Natural killer cell treated with Interleukin-12 subunit alpha and Interleukin-12 subunit beta and Interleukin-15 and Interleukin-18, amount 100 ng/mL, for 72 hours (primary cell): Measurements from ENCODE around the gene IL15. TPM values are rescaled to one million over a fixed set of nuclear protein-coding genes. Genes with fewer than 3 reads are reported as not detected.
A peak's percentile ranks its signal among the peaks of the same experiment; 100 is the strongest.
"Not testable (repeated sequence)": the region's sequence is repeated elsewhere in the genome, so short reads cannot be mapped to it uniquely, and the experiment has no call there.

ENCODE experiments used
- ATAC-seq, 2 donors: fragments of 150-1000 bp; cut with Tn5 transposase in 1 of 2; sonication (Bioruptor Pico), chemical (Tn5 transposase) in 1 of 2; 2 replicates each; pipeline ENCODE4 v1.10.0; 2021
- DNase-seq: peaks from one replicate; pipeline ENCODE4 v3.0.0; 2022; ENCODE audit warnings: low spot score
- H3K27ac Mint-ChIP-seq, 2 donors: 1 replicate in 1 of 2; 2 replicates in 1 of 2; pipeline ENCODE4 v1.8.0; 2022; ENCODE audit warnings: mixed read lengths in 2 of 2, mild to moderate bottlenecking in 1 of 2, moderate library complexity in 1 of 2
- H3K27me3 Mint-ChIP-seq, 2 donors: 1 replicate in 1 of 2; 2 replicates in 1 of 2; pipeline ENCODE4 v1.8.0; 2022; ENCODE audit warnings: mixed read lengths in 2 of 2
- H3K36me3 Mint-ChIP-seq: one replicate; pipeline ENCODE4 v1.8.0; 2022; ENCODE audit warnings: mixed read lengths
- H3K4me1 Mint-ChIP-seq, 2 donors: 1 replicate in 1 of 2; 2 replicates in 1 of 2; pipeline ENCODE4 v1.8.0; 2022; ENCODE audit warnings: low read depth in 2 of 2, mixed read lengths in 2 of 2, mild to moderate bottlenecking in 1 of 2
- H3K4me3 Mint-ChIP-seq: one replicate; pipeline ENCODE4 v1.8.0; 2022; ENCODE audit warnings: mixed read lengths
- H3K9me3 Mint-ChIP-seq: 2 replicates; pipeline ENCODE4 v1.8.0; 2022; ENCODE audit warnings: mixed read lengths
- total RNA-seq, 2 donors: library from RNA; stranded (reverse); gene quantifications; one replicate each; pipeline ENCODE4 v1.2.3, GENCODE V29; 2022

IL15 gene
- total RNA-seq, 2 donors from 2014 or later = 4.7 to 7.2 TPM

DNA sequence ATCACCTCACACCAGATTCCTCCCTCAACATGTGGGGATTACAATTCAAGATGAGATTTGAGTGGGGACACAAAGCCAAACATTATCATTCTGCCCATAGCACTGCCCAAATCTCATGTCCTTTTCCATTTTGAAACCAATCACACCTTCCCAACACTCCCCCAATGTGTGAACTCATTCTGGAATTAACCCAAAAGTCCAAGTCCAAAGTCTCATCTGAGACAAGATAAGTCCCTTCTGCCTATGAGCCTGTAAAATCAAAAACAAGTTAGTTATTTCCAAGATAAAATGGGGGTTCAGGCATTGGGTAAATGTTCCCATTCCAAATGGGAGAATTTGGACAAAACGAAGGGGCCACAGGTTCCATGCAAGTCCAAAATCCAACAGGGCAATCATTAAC is 54.9 kb downstream of the IL15 start:
- ATAC-seq, DNase-seq, H3K9me3 Mint-ChIP-seq: not testable (repeated sequence)

DNA sequence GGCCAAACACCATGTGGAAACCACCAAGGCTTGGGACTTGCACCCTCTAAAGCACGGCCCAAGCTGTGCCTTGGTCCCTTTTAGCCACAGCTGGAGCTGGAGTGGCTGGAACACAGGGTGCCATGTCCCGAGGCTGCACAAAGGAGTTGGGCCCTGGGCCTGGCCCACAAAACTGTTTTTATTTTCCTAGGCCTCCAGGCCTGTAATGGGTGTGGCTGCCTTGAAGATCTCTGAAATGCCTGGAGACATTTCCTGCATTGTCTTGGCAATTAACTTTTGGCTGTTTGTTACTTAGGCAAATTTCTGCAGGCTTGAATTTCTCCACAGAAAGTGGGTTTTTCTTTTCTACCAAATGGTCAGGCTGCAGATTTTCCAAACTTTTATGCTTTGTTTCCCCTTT is 55.7 kb downstream of the IL15 start:
- DNase-seq (no peak), ATAC-seq (no peak)
- H3K9me3 Mint-ChIP-seq = no peaks in the 10 kb centered on the region
- no peaks in the 10 kb centered on the region for H3K27me3 Mint-ChIP-seq
- H3K36me3 Mint-ChIP-seq = no peaks in the 10 kb centered on the region
- no peak overlapping the region for H3K4me3 Mint-ChIP-seq
- no peak overlapping the region for H3K27ac Mint-ChIP-seq
- no peaks in the 10 kb centered on the region for H3K4me1 Mint-ChIP-seq

More for the DNA sequence above, 54.9 kb downstream of the IL15 start:
- not testable (repeated sequence) for H3K36me3 Mint-ChIP-seq, H3K4me3 Mint-ChIP-seq, H3K4me1 Mint-ChIP-seq, H3K27me3 Mint-ChIP-seq, H3K27ac Mint-ChIP-seq

DNA sequence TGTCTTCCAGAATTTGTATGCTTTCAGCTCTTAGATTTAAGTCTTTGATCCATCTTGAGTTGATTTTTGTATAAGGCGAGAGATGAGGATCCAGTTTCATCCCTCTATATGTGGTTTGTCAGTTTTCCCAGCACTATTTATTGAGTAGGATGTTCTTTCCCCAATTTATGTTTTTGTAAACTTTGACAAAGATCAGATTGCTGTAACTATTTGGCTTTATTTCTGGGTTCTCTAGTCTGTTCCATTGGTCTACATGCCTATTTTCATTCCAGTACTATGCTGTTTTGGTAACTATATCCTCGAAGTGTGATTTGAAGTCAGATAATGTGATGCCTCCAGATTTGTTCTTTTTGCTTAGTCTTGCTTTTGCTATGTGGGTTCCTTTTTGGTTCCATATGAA is 60.7 kb downstream of the IL15 start:
- H3K4me1 Mint-ChIP-seq = peaks cover 9 to 13% of the 10 kb centered on the region in 2 donors
- no peaks in the 10 kb centered on the region for H3K36me3 Mint-ChIP-seq
- no peak overlapping the region for H3K4me3 Mint-ChIP-seq
- H3K27ac Mint-ChIP-seq = no peak overlapping the region
- no peak for DNase-seq
- no peak for ATAC-seq
- no peaks in the 10 kb centered on the region for H3K9me3 Mint-ChIP-seq
- H3K27me3 Mint-ChIP-seq = no peaks in the 10 kb centered on the region

DNA sequence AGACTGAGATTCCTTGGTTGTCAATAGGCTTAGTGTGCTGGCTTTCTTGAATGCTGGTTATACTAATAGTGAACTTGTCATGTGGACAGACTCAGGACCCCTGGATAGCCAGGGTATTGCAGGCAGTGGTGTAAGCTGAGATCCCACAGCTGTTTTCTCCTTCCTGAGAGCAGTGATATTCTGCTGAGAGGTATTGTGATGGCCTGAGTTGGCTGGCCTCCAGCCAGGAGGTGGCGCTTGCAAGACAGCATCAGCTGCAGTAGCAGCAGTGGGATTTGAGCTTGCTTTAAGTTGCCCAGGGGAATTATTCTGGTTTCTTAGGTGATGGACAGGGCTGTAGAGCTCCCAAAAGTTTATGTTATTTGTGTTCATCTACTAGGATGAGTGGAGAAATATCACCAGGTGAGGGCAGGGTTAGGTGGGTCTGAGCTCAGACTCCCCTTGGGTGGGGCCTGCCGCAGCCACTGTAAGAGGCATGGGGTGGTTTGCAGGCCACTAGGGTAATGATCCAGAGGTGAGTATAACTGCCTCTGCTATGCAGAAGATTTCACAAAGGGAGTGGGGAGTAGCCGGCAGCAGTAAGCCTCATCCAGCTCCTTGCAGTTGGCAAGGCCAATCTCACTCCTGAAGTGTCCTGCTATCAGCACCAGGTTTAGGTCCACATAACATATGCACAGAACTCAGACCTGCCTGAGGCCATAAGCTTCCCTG is 66.2 kb downstream of the IL15 start:
- H3K4me1 Mint-ChIP-seq = peaks cover 29 to 41% of the 10 kb centered on the region in 2 donors
- H3K4me3 Mint-ChIP-seq = no peak overlapping the region
- ATAC-seq (no peak), DNase-seq (no peak)
- H3K27me3 Mint-ChIP-seq = no peaks in the 10 kb centered on the region
- no peak overlapping the region for H3K27ac Mint-ChIP-seq
- no peaks in the 10 kb centered on the region for H3K9me3 Mint-ChIP-seq
- peaks cover 5% of the 10 kb centered on the region for H3K36me3 Mint-ChIP-seq

DNA sequence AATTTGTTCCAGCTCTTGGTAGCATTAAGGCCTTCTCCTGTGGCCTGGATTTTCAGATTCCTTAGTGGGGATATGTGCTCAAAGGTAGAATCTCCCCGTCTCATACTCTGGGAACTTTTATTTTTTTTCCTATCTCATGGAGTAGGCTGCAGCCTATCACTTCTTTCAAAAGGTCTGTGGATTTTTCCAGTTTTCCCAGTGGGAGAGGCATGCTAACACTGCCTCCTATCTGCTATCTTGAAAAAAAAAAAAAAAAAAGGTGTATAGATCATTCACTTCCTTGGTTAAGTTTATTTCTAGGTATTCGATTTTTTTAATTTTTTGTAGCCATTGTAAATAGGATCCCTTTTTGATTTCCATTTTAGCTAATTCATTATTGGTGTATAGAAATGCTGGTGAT is 67.1 kb downstream of the IL15 start:
- H3K9me3 Mint-ChIP-seq = no peaks in the 10 kb centered on the region
- H3K4me3 Mint-ChIP-seq = no peak overlapping the region
- no peak overlapping the region for H3K27ac Mint-ChIP-seq
- ATAC-seq = no peak
- no peak for DNase-seq
- no peaks in the 10 kb centered on the region for H3K27me3 Mint-ChIP-seq
- peaks cover 5% of the 10 kb centered on the region for H3K36me3 Mint-ChIP-seq
- H3K4me1 Mint-ChIP-seq = peaks cover 33 to 37% of the 10 kb centered on the region in 2 donors

DNA sequence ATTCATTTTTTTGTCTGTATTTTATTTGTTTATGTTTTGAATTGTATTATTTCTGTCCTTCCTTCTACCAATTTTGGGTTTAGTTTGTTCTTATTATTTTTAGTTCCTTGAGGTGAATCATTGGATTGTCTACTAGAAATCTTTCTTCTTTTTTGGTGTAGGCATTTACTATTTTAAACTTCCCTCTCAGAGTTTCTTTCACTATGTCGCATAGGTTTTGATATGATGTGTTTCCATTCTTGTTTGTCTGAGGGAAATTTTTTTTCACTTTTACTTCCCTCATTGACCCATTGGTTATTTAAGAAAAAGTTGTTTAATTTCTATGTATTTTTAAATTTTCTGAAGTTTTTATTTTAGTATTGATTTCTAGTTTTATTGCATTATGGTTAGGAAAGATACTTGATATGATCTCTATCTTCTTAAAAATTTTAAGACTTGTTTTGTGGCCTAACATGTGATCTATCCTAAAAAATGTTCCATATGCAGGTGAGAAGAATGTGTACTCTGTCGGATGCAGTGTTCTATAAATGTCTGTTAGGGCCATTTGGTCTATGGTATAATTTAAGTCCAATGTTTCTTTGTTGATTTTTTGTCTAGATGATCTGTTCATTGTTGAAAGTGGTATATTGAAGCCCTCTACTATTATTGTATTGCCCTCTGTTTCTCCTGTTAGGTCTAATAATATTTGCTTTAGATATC is 68.8 kb downstream of the IL15 start:
- H3K27ac Mint-ChIP-seq = no peak overlapping the region
- no peaks in the 10 kb centered on the region for H3K9me3 Mint-ChIP-seq
- DNase-seq = no peak
- no peak for ATAC-seq
- peaks cover 5% of the 10 kb centered on the region for H3K36me3 Mint-ChIP-seq
- no peaks in the 10 kb centered on the region for H3K27me3 Mint-ChIP-seq
- H3K4me3 Mint-ChIP-seq = no peak overlapping the region
- peaks cover 27 to 28% of the 10 kb centered on the region in 2 donors for H3K4me1 Mint-ChIP-seq

DNA sequence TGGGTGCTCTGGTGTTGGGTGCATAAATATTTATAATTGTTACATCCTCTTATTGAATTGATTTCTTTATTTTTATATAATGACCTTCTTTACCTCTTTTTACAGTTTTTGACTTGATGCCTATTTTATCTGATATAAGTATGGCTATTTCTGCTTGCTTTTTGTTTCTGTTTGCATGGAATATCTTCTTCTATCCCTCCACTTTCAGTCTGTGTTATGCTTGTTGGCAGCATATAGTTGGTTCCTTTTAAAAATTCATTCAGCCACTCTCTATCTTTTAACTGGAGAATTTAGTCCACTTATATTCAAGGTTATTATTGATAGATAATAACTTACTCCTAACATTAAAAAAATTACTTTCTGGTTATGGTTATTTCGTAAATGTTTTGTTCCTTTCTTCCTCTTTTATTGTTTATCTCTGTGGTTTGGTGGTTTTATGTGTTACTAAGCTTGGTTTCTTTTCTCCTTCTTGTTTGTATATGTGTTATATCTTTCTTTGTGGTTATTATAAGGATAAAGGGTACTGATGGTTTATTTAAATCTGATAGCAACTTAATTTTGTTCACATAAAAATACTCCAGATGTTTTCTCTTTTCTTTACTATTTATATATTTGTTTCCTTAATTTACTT is 69.5 kb downstream of the IL15 start:
- Mint-ChIP-seq H3K4me1 (peaks cover 27 to 28% of the 10 kb centered on the region in 2 donors), H3K9me3 (no peaks in the 10 kb centered on the region), H3K27me3 (no peaks in the 10 kb centered on the region), H3K36me3 (peaks cover 5% of the 10 kb centered on the region), H3K27ac (peak overlapping the region in 1 of 2 donors; percentile 14), H3K4me3 (peak overlapping the region; percentile 42)
- DNase-seq = no peak
- no peak for ATAC-seq

DNA sequence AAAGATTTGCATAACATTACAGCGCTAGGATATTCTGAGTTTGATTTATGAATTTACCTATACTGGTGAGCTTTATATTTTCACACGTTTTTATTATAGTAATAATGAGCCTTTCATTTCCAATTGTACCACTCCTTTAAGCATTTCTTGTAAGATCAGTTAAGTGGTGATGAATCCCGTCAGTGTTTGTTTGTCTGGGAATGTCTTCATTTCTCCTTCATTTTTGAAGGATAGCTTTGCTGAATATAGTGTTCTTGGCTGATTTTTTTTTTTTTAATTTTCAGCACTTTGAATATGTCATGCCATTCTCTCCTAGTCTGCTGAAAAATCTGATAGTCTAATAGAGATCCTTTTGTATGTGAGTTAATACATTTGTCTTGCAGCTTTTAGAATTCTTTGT is 70.1 kb downstream of the IL15 start:
- H3K9me3 Mint-ChIP-seq = no peaks in the 10 kb centered on the region
- peak overlapping the region in 1 of 2 donors; percentile 14 for H3K27ac Mint-ChIP-seq
- H3K4me1 Mint-ChIP-seq = peaks cover 27 to 28% of the 10 kb centered on the region in 2 donors
- H3K36me3 Mint-ChIP-seq = peaks cover 5% of the 10 kb centered on the region
- DNase-seq = no peak
- peak overlapping the region; percentile 50 for H3K4me3 Mint-ChIP-seq
- H3K27me3 Mint-ChIP-seq = no peaks in the 10 kb centered on the region
- ATAC-seq = no peak

DNA sequence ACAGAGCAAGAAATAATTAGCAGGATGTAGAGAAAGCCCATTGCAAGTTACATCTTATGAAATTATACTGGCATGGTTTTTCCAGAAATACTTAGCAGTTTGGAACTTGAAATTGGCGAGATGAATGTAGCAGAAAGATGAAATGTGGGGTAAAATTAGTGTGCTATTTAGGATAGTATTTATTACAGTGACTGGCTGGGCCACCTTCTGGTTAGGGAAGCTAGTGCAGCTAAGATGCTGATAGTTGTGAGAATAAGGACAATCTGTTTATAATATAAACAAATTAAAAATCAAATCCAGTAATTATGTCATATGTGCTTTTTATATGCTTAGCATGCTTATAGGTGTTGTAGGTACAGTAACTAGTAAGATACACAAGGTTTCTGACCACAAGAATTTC is 74.8 kb downstream of the IL15 start:
- peaks cover 10% of the 10 kb centered on the region for H3K36me3 Mint-ChIP-seq
- H3K4me1 Mint-ChIP-seq = peaks cover 22 to 30% of the 10 kb centered on the region in 2 donors
- H3K9me3 Mint-ChIP-seq = no peaks in the 10 kb centered on the region
- DNase-seq = no peak
- no peaks in the 10 kb centered on the region for H3K27me3 Mint-ChIP-seq
- no peak overlapping the region for H3K4me3 Mint-ChIP-seq
- no peak for ATAC-seq
- no peak overlapping the region for H3K27ac Mint-ChIP-seq

DNA sequence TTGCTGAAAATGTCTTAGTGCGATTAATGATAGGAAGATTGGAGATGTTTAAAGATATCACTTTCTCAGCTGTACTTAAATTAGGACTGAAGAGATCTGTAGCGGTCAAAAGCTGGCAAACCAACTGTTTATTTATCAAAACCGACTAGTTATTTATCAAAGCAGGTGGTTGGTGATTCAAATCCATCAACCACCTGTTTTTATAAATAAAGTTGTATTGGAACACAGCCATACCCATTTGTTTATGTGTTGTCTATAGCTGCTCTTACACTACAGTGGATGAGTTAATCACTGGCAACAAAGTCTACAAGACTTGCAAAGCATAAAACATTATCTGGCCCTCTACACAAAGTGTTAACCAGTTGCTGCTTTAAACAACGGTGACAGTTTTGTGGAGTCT is 76.8 kb downstream of the IL15 start:
- peaks cover 6% of the 10 kb centered on the region for H3K9me3 Mint-ChIP-seq
- no peak for DNase-seq
- ATAC-seq = no peak
- peaks cover 10 to 18% of the 10 kb centered on the region in 2 donors for H3K4me1 Mint-ChIP-seq
- no peaks in the 10 kb centered on the region for H3K27me3 Mint-ChIP-seq
- H3K27ac Mint-ChIP-seq = no peak overlapping the region
- H3K4me3 Mint-ChIP-seq = no peak overlapping the region
- peaks cover 5% of the 10 kb centered on the region for H3K36me3 Mint-ChIP-seq

DNA sequence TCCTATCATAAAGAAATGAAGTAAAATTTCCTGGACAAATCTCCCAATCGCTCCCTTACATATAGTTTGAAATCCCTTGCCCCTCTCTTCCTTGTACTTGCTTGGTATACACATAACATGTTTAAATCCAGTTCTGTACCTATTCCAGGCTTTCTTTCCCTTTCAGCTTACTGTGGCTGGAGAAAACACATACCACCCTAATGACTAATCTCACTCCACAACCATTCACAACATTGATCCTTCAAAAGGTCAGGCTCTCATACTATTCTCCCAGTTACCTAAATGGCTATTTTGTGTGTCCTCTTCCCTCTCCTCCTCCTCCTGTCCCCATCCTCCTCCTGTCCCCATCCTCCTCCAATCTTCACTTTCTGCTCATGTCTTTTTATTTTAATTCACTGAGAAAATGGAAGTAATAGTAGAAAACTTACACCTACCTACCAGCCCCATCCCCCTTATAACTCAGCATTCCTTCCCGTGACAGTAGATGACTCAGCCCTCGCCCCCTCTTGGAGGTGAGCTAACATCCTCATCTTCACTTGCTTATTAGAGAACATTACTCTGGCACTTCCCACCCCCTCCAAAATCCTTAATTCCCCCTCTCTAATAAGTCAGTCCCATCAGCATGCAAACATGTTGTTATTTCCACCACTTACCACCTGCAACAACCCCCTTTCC is 77.5 kb downstream of the IL15 start:
- H3K4me1 Mint-ChIP-seq = peaks cover 10 to 14% of the 10 kb centered on the region in 2 donors
- ATAC-seq = no peak
- no peak overlapping the region for H3K4me3 Mint-ChIP-seq
- peaks cover 5% of the 10 kb centered on the region for H3K36me3 Mint-ChIP-seq
- DNase-seq = no peak
- no peak overlapping the region for H3K27ac Mint-ChIP-seq
- peaks cover 6% of the 10 kb centered on the region for H3K9me3 Mint-ChIP-seq
- no peaks in the 10 kb centered on the region for H3K27me3 Mint-ChIP-seq

DNA sequence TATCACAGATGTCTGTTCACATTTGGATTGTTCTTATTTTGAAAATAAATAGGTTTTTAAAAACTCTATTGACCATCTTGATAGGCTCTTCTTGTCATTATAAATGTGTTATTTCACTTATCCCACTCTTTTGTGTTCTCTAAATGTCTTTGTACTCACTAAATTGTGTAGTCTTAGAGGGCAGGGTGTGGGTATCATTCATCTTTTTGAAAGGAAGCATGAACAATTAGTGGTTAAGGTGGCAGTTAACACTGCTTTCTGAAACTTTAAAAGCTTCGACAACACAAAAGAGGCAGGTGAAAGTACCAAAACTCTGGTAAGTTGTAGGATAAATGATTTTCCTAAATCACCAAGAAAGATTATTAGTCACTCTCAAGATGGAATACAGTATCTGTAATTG is 83.2 kb downstream of the IL15 start:
- H3K4me3 Mint-ChIP-seq = no peak overlapping the region
- DNase-seq (no peak), ATAC-seq (no peak)
- H3K4me1 Mint-ChIP-seq = peaks cover 5 to 6% of the 10 kb centered on the region in 2 donors
- H3K27ac Mint-ChIP-seq = no peak overlapping the region
- peaks cover 6% of the 10 kb centered on the region for H3K9me3 Mint-ChIP-seq
- peaks cover 11% of the 10 kb centered on the region for H3K36me3 Mint-ChIP-seq
- H3K27me3 Mint-ChIP-seq = no peaks in the 10 kb centered on the region

DNA sequence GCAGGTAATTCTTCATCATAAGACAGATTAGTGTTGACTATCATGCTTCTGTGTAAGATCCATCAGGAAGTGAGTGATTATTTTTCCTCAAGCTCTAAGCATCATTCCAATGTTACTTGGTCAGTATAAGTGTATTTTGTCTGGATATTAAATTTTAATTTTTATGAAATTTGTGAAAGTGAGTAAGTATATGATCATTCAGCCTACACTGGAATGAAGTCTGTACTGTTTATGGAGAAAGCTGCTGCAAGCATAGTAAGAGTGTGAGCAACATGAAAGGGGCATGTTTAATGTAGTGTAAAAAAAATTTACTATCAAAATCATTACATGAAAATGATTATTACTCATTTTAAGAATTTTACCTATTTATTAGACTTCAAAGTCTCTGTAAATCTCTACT is 84.8 kb downstream of the IL15 start:
- Mint-ChIP-seq H3K27me3 (no peaks in the 10 kb centered on the region), H3K9me3 (peaks cover 6% of the 10 kb centered on the region), H3K36me3 (peaks cover 6% of the 10 kb centered on the region), H3K4me1 (peaks cover 0 to 6% of the 10 kb centered on the region in 2 donors), H3K27ac (no peak overlapping the region), H3K4me3 (no peak overlapping the region)
- ATAC-seq (no peak), DNase-seq (no peak)

DNA sequence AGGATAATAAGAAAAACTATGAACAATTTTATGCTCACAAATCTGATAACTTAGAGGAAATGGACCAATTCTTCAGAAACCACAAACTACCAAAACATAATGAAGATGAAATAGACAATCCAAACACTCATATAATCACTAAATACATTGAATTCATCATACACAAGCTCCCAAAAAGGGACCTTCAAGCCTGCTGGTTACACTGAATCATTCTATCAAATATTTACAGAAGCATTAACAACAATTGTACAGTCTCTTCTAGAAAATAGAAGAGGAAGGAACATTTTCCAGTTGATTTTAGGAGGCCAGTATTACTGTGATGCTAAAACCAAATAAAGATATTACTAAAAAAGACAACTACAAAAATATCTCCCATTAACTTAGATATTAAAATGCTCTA is 88.3 kb downstream of the IL15 start:
- no peak for DNase-seq
- H3K4me1 Mint-ChIP-seq = peaks cover 8 to 13% of the 10 kb centered on the region in 2 donors
- H3K27me3 Mint-ChIP-seq = no peaks in the 10 kb centered on the region
- no peak overlapping the region for H3K4me3 Mint-ChIP-seq
- peaks cover 6% of the 10 kb centered on the region for H3K36me3 Mint-ChIP-seq
- no peaks in the 10 kb centered on the region for H3K9me3 Mint-ChIP-seq
- no peak overlapping the region for H3K27ac Mint-ChIP-seq
- no peak for ATAC-seq
